ENCODE results near the gene TARS1. TPM values are rescaled to one million over a fixed set of nuclear protein-coding genes. Genes with fewer than 3 reads are reported as not detected.

TARS1 gene
- total RNA-seq = 190 and 195 TPM in 2 replicates

- Mint-ChIP-seq H3K27ac (no peak within 1 kb of the TSS), H3K9me3 (no peaks in the 10 kb centered on the region), H3K4me3 (no peak within 1 kb of the TSS), H3K36me3 (ENCODE audit: low read depth) (peaks cover 19% of the 10 kb centered on the region), H3K27me3 (no peaks in the 10 kb centered on the region), H3K4me1 (peaks cover 27% of the 10 kb centered on the region)
- DNase-seq = peak; percentile 98
- intact Hi-C loops (cut with micrococcal nuclease) = loop anchor here (1.0 to 10.0 kb wide), 6 partner anchors 414 to 1908 kb away; partner anchors contain the start of genes AMACR, BRIX1, C5orf22 and DROSHA
Observed at GRCh38 chr5:33440482-33441240, at the start of gene TARS1. Gene TARS1 (plus strand): TSS chr5:33440965. CDS start chr5:33441087, 122 bp downstream.

DNA sequence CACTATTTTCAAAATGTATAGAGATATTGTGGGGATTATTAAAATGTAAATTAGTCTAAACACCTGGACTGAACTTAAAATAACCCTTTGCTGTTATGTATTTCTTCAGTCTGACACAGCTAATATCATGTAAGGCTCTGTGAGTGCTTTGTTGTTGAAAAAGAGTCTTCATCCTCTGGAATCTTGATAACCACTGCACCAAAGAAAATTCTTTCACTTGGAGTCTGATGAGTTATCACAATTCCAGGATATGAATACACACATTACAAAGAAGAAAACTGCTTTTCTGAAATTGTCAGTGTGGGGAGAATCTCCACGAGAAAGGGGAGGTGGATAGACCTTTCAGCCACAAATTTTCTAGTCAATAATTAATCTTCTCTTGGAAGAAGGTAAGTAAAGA is 42.3 kb upstream of the TARS1 start:
- Mint-ChIP-seq H3K4me3 (no peak overlapping the region), H3K4me1 (no peaks in the 10 kb centered on the region), H3K9me3 (no peaks in the 10 kb centered on the region), H3K36me3 (ENCODE audit: low read depth) (no peaks in the 10 kb centered on the region), H3K27ac (no peak overlapping the region), H3K27me3 (no peaks in the 10 kb centered on the region)
- no peak for DNase-seq
- intact Hi-C loops (cut with micrococcal nuclease) = no loop called here

DNA sequence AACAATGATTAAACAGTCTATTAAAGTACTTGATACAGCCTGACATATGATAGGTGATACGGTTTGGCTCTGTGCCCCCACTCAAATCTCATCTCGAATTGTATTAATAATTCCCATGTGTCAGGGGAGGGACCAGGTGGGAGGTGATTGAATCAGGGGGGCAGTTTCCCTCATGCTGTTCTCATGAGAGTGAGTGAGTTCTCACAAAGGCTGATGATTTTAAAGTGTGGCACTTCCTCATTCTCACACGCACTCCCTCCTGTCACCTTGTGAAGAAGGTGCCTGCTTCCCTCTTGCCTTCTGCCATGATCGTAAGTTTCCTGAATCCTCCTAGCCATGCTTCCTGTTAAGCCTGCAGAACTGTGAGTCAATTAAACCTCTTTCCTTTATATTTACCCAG is 40.1 kb upstream of the TARS1 start:
- Mint-ChIP-seq H3K4me3 (no peak overlapping the region), H3K27me3 (peaks cover 3% of the 10 kb centered on the region), H3K27ac (no peak overlapping the region), H3K9me3 (peaks cover 5% of the 10 kb centered on the region), H3K36me3 (ENCODE audit: low read depth) (no peaks in the 10 kb centered on the region), H3K4me1 (no peaks in the 10 kb centered on the region)
- intact Hi-C loops (cut with micrococcal nuclease) = no loop called here
- no peak for DNase-seq

GRCh38 chr5:33401482-33402390 is 39.0 kb upstream of the TARS1 start:
- intact Hi-C loops (cut with micrococcal nuclease) = no loop called here
- H3K4me3 Mint-ChIP-seq = no peak overlapping the region
- no peak for DNase-seq
- H3K4me1 Mint-ChIP-seq = no peaks in the 10 kb centered on the region
- H3K27ac Mint-ChIP-seq = no peak overlapping the region
- H3K27me3 Mint-ChIP-seq = peaks cover 3% of the 10 kb centered on the region
- no peaks in the 10 kb centered on the region for H3K36me3 Mint-ChIP-seq (ENCODE audit: low read depth)
- H3K9me3 Mint-ChIP-seq = peaks cover 5% of the 10 kb centered on the region

- no peak for DNase-seq
- H3K9me3 Mint-ChIP-seq = peaks cover 5% of the 10 kb centered on the region
- no peak overlapping the region for H3K27ac Mint-ChIP-seq
- no peaks in the 10 kb centered on the region for H3K4me1 Mint-ChIP-seq
- H3K4me3 Mint-ChIP-seq = no peak overlapping the region
- peaks cover 3% of the 10 kb centered on the region for H3K27me3 Mint-ChIP-seq
- intact Hi-C loops (cut with micrococcal nuclease) = no loop called here
- no peaks in the 10 kb centered on the region for H3K36me3 Mint-ChIP-seq (ENCODE audit: low read depth)
Observed at GRCh38 chr5:33403187-33403586, 37.6 kb upstream of the TARS1 start.

DNA sequence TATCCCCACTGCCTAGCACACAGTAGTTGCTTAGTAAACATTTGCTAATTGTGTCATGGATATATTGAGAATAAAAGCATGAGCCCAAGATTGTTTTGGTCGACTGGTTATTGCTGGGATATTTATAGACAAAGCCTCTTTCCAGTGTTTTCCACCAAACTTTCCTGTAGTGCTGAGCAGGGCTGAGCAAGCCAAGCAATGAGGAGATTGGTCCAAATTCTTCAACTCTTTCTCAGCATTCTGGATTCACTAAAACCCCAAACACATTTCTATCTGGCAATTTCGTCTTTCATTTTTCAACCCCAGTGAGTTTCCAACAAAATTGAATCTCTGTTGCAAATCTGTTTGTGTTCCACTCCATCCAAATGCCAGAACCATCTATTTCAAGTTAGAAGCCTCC is 31.9 kb upstream of the TARS1 start:
- no peak overlapping the region for H3K27ac Mint-ChIP-seq

DNA sequence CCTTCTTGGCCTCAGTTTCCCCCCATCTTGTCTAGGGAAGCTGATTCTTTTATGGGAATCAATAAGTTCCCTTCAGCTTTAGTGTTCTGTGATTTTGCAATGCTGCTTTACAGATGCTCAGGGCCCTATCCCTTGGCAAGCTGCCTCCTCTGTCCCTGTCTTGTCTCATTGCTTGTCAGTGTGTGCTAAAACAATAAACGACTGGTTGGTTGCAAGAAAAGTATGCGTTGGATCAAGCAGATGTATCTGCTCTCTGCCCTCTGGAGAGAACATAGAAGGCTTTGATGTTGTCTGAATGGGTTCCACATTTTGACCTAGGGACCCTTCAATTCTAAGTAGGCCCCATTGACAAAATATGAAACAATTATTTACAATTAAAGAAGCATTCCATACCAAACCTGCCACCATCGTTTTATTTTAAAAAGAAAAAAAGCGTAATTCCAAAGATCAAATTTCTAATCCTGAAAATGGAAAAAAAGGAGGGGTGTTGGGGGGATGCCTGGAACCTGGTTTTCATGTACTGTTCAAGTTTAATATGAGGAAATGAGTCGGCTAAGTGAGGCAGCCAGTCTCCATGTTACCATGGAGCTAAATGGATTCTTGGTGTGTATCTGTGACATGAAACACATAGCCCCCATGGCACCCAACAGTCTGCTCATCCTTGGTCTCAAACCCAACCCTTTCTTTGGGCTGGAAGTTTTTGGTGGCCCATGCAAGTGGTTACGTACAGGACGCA is 31.2 kb upstream of the TARS1 start:
- H3K4me3 Mint-ChIP-seq = no peak overlapping the region
- no peaks in the 10 kb centered on the region for H3K4me1 Mint-ChIP-seq
- intact Hi-C loops (cut with micrococcal nuclease) = no loop called here
- H3K27me3 Mint-ChIP-seq = peaks cover 6% of the 10 kb centered on the region
- no peak overlapping the region for H3K27ac Mint-ChIP-seq
- H3K9me3 Mint-ChIP-seq = peaks cover 5% of the 10 kb centered on the region
- DNase-seq = no peak
- no peaks in the 10 kb centered on the region for H3K36me3 Mint-ChIP-seq (ENCODE audit: low read depth)

More for the DNA sequence above, 31.9 kb upstream of the TARS1 start:
- H3K4me1 Mint-ChIP-seq = no peaks in the 10 kb centered on the region
- DNase-seq = no peak
- no peaks in the 10 kb centered on the region for H3K36me3 Mint-ChIP-seq (ENCODE audit: low read depth)
- intact Hi-C loops (cut with micrococcal nuclease) = no loop called here
- peaks cover 5% of the 10 kb centered on the region for H3K9me3 Mint-ChIP-seq
- H3K27me3 Mint-ChIP-seq = peaks cover 4% of the 10 kb centered on the region
- H3K4me3 Mint-ChIP-seq = no peak overlapping the region

DNA sequence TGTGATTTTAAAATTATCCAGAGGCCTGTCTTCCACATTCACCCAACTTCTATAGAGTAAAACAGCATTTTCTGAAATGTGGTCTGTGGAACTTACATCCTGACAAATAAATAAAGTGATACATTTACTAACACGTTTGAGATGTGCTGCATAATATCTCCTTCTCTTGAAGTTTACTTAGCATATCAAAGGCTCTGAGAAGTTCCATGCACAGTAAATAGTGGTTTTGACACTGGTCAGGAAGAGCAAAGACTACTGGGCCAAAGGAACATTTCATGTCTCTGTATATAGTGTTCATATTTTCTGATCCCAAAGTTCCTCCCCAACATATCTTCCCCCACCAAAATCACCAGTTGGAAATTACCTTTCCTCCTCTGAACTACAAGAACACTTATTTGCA is 30.5 kb upstream of the TARS1 start:
- H3K27me3 Mint-ChIP-seq = peaks cover 3% of the 10 kb centered on the region
- intact Hi-C loops (cut with micrococcal nuclease) = no loop called here
- H3K27ac Mint-ChIP-seq = no peak overlapping the region
- H3K4me1 Mint-ChIP-seq = no peaks in the 10 kb centered on the region
- DNase-seq = no peak
- no peaks in the 10 kb centered on the region for H3K36me3 Mint-ChIP-seq (ENCODE audit: low read depth)
- no peak overlapping the region for H3K4me3 Mint-ChIP-seq
- H3K9me3 Mint-ChIP-seq = no peaks in the 10 kb centered on the region

GRCh38 chr5:33411498-33411897 is 29.3 kb upstream of the TARS1 start:
- Mint-ChIP-seq H3K36me3 (ENCODE audit: low read depth) (no peaks in the 10 kb centered on the region), H3K27me3 (peaks cover 3% of the 10 kb centered on the region), H3K27ac (no peak overlapping the region), H3K9me3 (no peaks in the 10 kb centered on the region), H3K4me1 (no peaks in the 10 kb centered on the region), H3K4me3 (no peak overlapping the region)
- no peak for DNase-seq
- intact Hi-C loops (cut with micrococcal nuclease) = no loop called here

GRCh38 chr5:33415811-33416354 is 24.9 kb upstream of the TARS1 start:
- H3K27me3 Mint-ChIP-seq = peaks cover 8% of the 10 kb centered on the region
- no peaks in the 10 kb centered on the region for H3K36me3 Mint-ChIP-seq (ENCODE audit: low read depth)
- intact Hi-C loops (cut with micrococcal nuclease) = no loop called here
- no peak overlapping the region for H3K27ac Mint-ChIP-seq
- no peaks in the 10 kb centered on the region for H3K9me3 Mint-ChIP-seq
- no peak for DNase-seq
- no peaks in the 10 kb centered on the region for H3K4me1 Mint-ChIP-seq
- no peak overlapping the region for H3K4me3 Mint-ChIP-seq

DNA sequence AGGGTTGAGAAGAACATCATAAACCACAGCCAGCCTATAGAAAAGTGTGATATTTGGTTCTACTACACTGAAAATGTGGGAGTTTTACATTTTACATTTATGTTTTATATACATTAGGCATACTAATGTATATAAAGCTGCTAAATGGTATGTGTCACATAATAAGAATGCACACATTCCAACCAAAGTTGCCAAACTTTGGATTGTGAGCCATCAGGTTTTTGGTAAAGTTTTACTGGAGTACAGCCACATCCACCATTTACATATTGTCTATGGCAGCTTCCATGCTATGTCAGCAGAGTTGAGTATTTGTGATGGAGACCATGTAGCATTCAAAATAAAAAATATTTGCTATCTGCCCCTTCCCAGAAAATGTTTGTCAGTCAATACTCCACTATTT is 23.1 kb upstream of the TARS1 start:
- Mint-ChIP-seq H3K4me3 (no peak overlapping the region), H3K4me1 (no peaks in the 10 kb centered on the region), H3K9me3 (no peaks in the 10 kb centered on the region), H3K27ac (no peak overlapping the region), H3K27me3 (peaks cover 12% of the 10 kb centered on the region), H3K36me3 (ENCODE audit: low read depth) (no peaks in the 10 kb centered on the region)
- DNase-seq = no peak
- intact Hi-C loops (cut with micrococcal nuclease) = no loop called here

DNA sequence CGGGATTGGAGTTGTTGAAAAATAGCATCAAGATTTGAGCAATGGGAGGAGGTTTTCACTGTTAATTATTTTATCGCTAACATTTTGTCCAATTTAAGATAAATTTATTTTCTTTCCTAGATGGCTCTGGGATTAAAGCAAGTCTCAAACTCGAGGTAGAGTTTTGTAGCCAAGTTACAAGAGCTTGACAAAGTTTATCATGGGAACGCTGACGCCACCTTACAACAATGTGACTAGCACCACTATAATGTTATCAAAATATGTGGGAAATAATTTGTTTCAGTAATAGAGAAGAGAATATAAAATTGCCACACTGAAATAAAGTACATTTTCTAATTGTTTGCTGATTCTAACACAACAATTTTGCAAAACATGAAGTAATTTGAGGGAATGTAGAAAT is 19.8 kb upstream of the TARS1 start:
- H3K36me3 Mint-ChIP-seq (ENCODE audit: low read depth) = no peaks in the 10 kb centered on the region
- H3K27me3 Mint-ChIP-seq = peaks cover 10% of the 10 kb centered on the region
- no peak overlapping the region for H3K4me3 Mint-ChIP-seq
- H3K9me3 Mint-ChIP-seq = no peaks in the 10 kb centered on the region
- intact Hi-C loops (cut with micrococcal nuclease) = no loop called here
- no peak for DNase-seq
- no peaks in the 10 kb centered on the region for H3K4me1 Mint-ChIP-seq
- H3K27ac Mint-ChIP-seq = no peak overlapping the region

- Mint-ChIP-seq H3K36me3 (ENCODE audit: low read depth) (no peaks in the 10 kb centered on the region), H3K4me3 (no peak overlapping the region), H3K9me3 (no peaks in the 10 kb centered on the region), H3K4me1 (no peaks in the 10 kb centered on the region), H3K27ac (no peak overlapping the region), H3K27me3 (peaks cover 11% of the 10 kb centered on the region)
- DNase-seq = no peak
- intact Hi-C loops (cut with micrococcal nuclease) = loop anchor here (2.0 kb wide), 1 partner anchor 713 kb away; no protein-coding TSS in a partner anchor
Observed at GRCh38 chr5:33422191-33422590, 18.6 kb upstream of the TARS1 start.

All from activated CD4-positive, alpha-beta T cell treated with anti-CD3 and anti-CD28 coated beads, Interleukin-2, amount 10 ng/mL, durations not matched to agents 24 days and 14 days (primary cell).